GM23338 (cell line): ENCODE results near the gene ZNF346.

Experiments used
- CREB1 ChIP-seq: fragments of 250-450 bp; sonication (Bioruptor Pico); IDR thresholded peaks from 2 replicates; pipeline ENCODE4 v1.5.0; 2020; ENCODE audit warnings: low read depth, mild to moderate bottlenecking, moderate library complexity
- CTCF ChIP-seq, 2 experiments: fragments of 200-600 bp in 1 of 2; sonication (generic) in 1 of 2; conservative IDR thresholded peaks; 2 replicates each; pipeline versions ENCODE4 v1.5.1 to v1.6.1; 2016 to 2017; ENCODE audit warnings: antibody characterized with exemption in 2 of 2, low read depth in 2 of 2, mild to moderate bottlenecking in 2 of 2, moderate library complexity in 1 of 2
- EZH2 ChIP-seq: fragments of 200-600 bp; sonication (generic); IDR thresholded peaks from one replicate; pipeline ENCODE4 v1.8.0; 2017; ENCODE audit warnings: antibody characterized with exemption, mild to moderate bottlenecking, low read depth; ENCODE audit not compliant: unreplicated experiment
- EZH2phosphoT487 ChIP-seq: fragments of 200-600 bp; sonication (generic); IDR thresholded peaks from one replicate; pipeline ENCODE4 v1.8.1; 2018; ENCODE audit warnings: antibody characterized with exemption; ENCODE audit not compliant: unreplicated experiment
- JUNB ChIP-seq: IDR thresholded peaks from one replicate; pipeline ENCODE4 v1.6.1; 2016; ENCODE audit warnings: antibody characterized with exemption; ENCODE audit not compliant: unreplicated experiment
- POLR2AphosphoS5 ChIP-seq: IDR thresholded peaks from 2 replicates; pipeline ENCODE4 v1.6.1; 2016; ENCODE audit warnings: antibody characterized with exemption, low read depth
- REST ChIP-seq: IDR thresholded peaks from one replicate; pipeline ENCODE4 v1.6.1; 2018; ENCODE audit warnings: antibody characterized with exemption; ENCODE audit not compliant: unreplicated experiment

GRCh38 chr5:177004961-177005360, 17.5 kb upstream of the ZNF346 start:
- TF ChIP-seq POLR2AphosphoS5 (no peak), CTCF (conservative IDR thresholded peaks at IDR 0.05; ENCODE audit: low read depth in 2 of 2) (no peak), EZH2 (no peak), JUNB (no peak), EZH2phosphoT487 (no peak), REST (no peak), CREB1 (CRISPR knock-in tag) (no peak)
